Common myeloid progenitor, CD34-positive (primary cell): ENCODE data around the gene APP.

ENCODE experiments used
- CTCF ChIA-PET: fragments of 350-600 bp; sonication (Branson Sonifier 250); formaldehyde crosslinking; loops from one replicate; lab custom pipeline; 2021; ENCODE audit warnings: antibody characterized with exemption; lab: Charles Lee
- POLR2A ChIA-PET: fragments of 350-600 bp; sonication (Branson Sonifier 250); formaldehyde crosslinking; loops from one replicate; lab custom pipeline; 2021; ENCODE audit warnings: antibody characterized with exemption; lab: Charles Lee
- DNase-seq, 3 donors: peaks; one replicate each; pipeline versions ENCODE4 v3.0.0 to v3.0.0-alpha.2; 2013
- H3K27ac ChIP-seq, 2 experiments: 1 replicate in 1 of 2; 2 replicates in 1 of 2; pipeline ENCODE4 v1.7.0; 2013; ENCODE audit warnings: inconsistent platforms in 2 of 2, low read length in 2 of 2, mild to moderate bottlenecking in 2 of 2, low read depth in 1 of 2, moderate library complexity in 1 of 2; ENCODE audit not compliant: severe bottlenecking in 2 of 2, insufficient read depth in 1 of 2, poor library complexity in 1 of 2
- H3K27me3 ChIP-seq, 5 experiments: replicated peaks in 2 of 5; 1 replicate in 3 of 5; 2 replicates in 2 of 5; pipeline versions ENCODE4 v1.6.1 to v1.7.0; 2013; ENCODE audit warnings: low read length in 4 of 5, mild to moderate bottlenecking in 2 of 5, moderate library complexity in 2 of 5, inconsistent platforms in 1 of 5; ENCODE audit not compliant: insufficient read depth in 5 of 5, control insufficient read depth in 4 of 5
- H3K36me3 ChIP-seq, 4 experiments: 1 replicate in 2 of 4; 2 replicates in 2 of 4; pipeline versions ENCODE4 v1.6.1 to v1.7.0; 2013; ENCODE audit warnings: low read length in 3 of 4, control low read depth in 1 of 4, mild to moderate bottlenecking in 1 of 4; ENCODE audit not compliant: control insufficient read depth in 4 of 4, insufficient read depth in 4 of 4
- H3K4me1 ChIP-seq, 4 experiments: 1 replicate in 3 of 4; 2 replicates in 1 of 4; pipeline versions ENCODE4 v1.6.1 to v1.7.1; 2013; ENCODE audit warnings: low read length in 3 of 4, mild to moderate bottlenecking in 3 of 4, control low read depth in 1 of 4, inconsistent platforms in 1 of 4, moderate library complexity in 1 of 4; ENCODE audit not compliant: control insufficient read depth in 4 of 4, insufficient read depth in 4 of 4; ENCODE audit errors: control extremely low read depth in 1 of 4
- H3K4me3 ChIP-seq, 7 experiments: 1 replicate in 4 of 7; 2 replicates in 3 of 7; pipeline versions ENCODE4 v1.5.1 to v1.7.0; 2013; ENCODE audit warnings: mild to moderate bottlenecking in 7 of 7, low read length in 6 of 7, moderate library complexity in 6 of 7, inconsistent platforms in 2 of 7, low read depth in 2 of 7, control low read depth in 1 of 7; ENCODE audit not compliant: insufficient read depth in 4 of 7, control insufficient read depth in 1 of 7; ENCODE audit errors: extremely low read depth in 1 of 7
- H3K9me3 ChIP-seq, 5 experiments: 1 replicate in 4 of 5; 2 replicates in 1 of 5; pipeline versions ENCODE4 v1.6.1 to v1.7.1; 2013; ENCODE audit warnings: low read length in 4 of 5, mild to moderate bottlenecking in 2 of 5, inconsistent platforms in 1 of 5, low read depth in 1 of 5, moderate library complexity in 1 of 5; ENCODE audit not compliant: control insufficient read depth in 4 of 5, insufficient read depth in 2 of 5; ENCODE audit errors: control extremely low read depth in 1 of 5
- WGBS: methylation state at CpG from one replicate; pipeline ENCODE4 v1.1.5; 2013; ENCODE audit not compliant: insufficient coverage; 5-methylcytosine and 5-hydroxymethylcytosine counted together

The APP gene

GRCh38 chr21:26130249-26130881, 40.2 kb downstream of the APP start:
- no peaks in the 10 kb centered on the region for H3K4me1 ChIP-seq

GRCh38 chr21:26127918-26128317, 42.7 kb downstream of the APP start:
- no peak overlapping the region for H3K27ac ChIP-seq
- no peaks in the 10 kb centered on the region for H3K4me1 ChIP-seq
- peak in 2 of 3 donors; percentile 14 to 21 for DNase-seq
- CTCF ChIA-PET: interaction anchor here (0.9 kb wide), 1 partner anchor 61 kb away, joined by 3 read pairs; no protein-coding TSS in a partner anchor
- H3K27me3 ChIP-seq: no peaks in the 10 kb centered on the region
- H3K9me3 ChIP-seq: no peaks in the 10 kb centered on the region
- 54% methylated on average over 2 of the region's 6 CpGs for whole genome bisulfite sequencing
- POLR2A ChIA-PET: no interaction called here
- H3K4me3 ChIP-seq: no peak overlapping the region
- peaks cover 0 to 13% (median 1%) of the 10 kb centered on the region in 4 experiments for H3K36me3 ChIP-seq

More at GRCh38 chr21:26130249-26130881, 40.2 kb downstream of the APP start:
- DNase-seq: no peak
- ChIA-PET POLR2A (no interaction called here), CTCF (interaction anchor here (1.1 to 1.6 kb wide), 2 partner anchors 19 to 38 kb away, joined by 4 to 5 read pairs; no protein-coding TSS in a partner anchor)
- 97% methylated on average over 2 of the region's 4 CpGs for WGBS
- Histone ChIP-seq H3K4me3 (no peak overlapping the region), H3K9me3 (no peaks in the 10 kb centered on the region), H3K27ac (no peak overlapping the region), H3K36me3 (peaks cover 0 to 11% (median 1%) of the 10 kb centered on the region in 4 experiments), H3K27me3 (no peaks in the 10 kb centered on the region)

- no peak overlapping the region for H3K27ac ChIP-seq
- ChIA-PET CTCF (interaction anchor here (0.9 kb wide), 1 partner anchor 61 kb away, joined by 3 read pairs; no protein-coding TSS in a partner anchor), POLR2A (no interaction called here)
- peaks cover 0 to 13% (median 1%) of the 10 kb centered on the region in 4 experiments for H3K36me3 ChIP-seq
- H3K9me3 ChIP-seq: no peaks in the 10 kb centered on the region
- no peaks in the 10 kb centered on the region for H3K4me1 ChIP-seq
- no CpG with 5 or more reads among the region's 1 CpG for WGBS
- DNase-seq: no peak
- H3K4me3 ChIP-seq: no peak overlapping the region
- no peaks in the 10 kb centered on the region for H3K27me3 ChIP-seq
These were observed 43.3 kb downstream of the APP start for GRCh38 chr21:26127073-26127814.

GRCh38 chr21:26126168-26126553, 44.4 kb downstream of the APP start:
- Histone ChIP-seq H3K36me3 (peaks cover 0 to 19% (median 1%) of the 10 kb centered on the region in 4 experiments), H3K9me3 (no peaks in the 10 kb centered on the region), H3K27me3 (no peaks in the 10 kb centered on the region), H3K27ac (no peak overlapping the region), H3K4me1 (no peaks in the 10 kb centered on the region), H3K4me3 (no peak overlapping the region)
- ChIA-PET CTCF (no interaction called here), POLR2A (no interaction called here)
- WGBS: 100% methylated on average over 1 of the region's 4 CpGs
- DNase-seq: no peak

- ChIA-PET POLR2A (no interaction called here), CTCF (no interaction called here)
- DNase-seq: no peak
- Histone ChIP-seq H3K4me3 (no peak overlapping the region), H3K27me3 (no peaks in the 10 kb centered on the region), H3K27ac (no peak overlapping the region), H3K36me3 (peaks cover 0 to 19% (median 1%) of the 10 kb centered on the region in 4 experiments), H3K9me3 (no peaks in the 10 kb centered on the region), H3K4me1 (no peaks in the 10 kb centered on the region)
- 97% methylated on average over 7 of the region's 8 CpGs for WGBS
These were observed 45.0 kb downstream of the APP start for GRCh38 chr21:26125433-26126167.

GRCh38 chr21:26124896-26125295, 45.7 kb downstream of the APP start:
- no peak for DNase-seq
- 98% methylated on average over 5 of the region's 7 CpGs for WGBS
- ChIA-PET POLR2A (no interaction called here), CTCF (interaction anchor here (1.0 kb wide), 1 partner anchor 238 kb away, joined by 3 read pairs; no protein-coding TSS in a partner anchor)
- Histone ChIP-seq H3K36me3 (peaks cover 0 to 19% (median 1%) of the 10 kb centered on the region in 4 experiments), H3K4me3 (no peak overlapping the region), H3K27me3 (no peaks in the 10 kb centered on the region), H3K4me1 (no peaks in the 10 kb centered on the region), H3K27ac (no peak overlapping the region), H3K9me3 (no peaks in the 10 kb centered on the region)
